ENCODE data around the gene RPTOR.

The RPTOR gene

DNA sequence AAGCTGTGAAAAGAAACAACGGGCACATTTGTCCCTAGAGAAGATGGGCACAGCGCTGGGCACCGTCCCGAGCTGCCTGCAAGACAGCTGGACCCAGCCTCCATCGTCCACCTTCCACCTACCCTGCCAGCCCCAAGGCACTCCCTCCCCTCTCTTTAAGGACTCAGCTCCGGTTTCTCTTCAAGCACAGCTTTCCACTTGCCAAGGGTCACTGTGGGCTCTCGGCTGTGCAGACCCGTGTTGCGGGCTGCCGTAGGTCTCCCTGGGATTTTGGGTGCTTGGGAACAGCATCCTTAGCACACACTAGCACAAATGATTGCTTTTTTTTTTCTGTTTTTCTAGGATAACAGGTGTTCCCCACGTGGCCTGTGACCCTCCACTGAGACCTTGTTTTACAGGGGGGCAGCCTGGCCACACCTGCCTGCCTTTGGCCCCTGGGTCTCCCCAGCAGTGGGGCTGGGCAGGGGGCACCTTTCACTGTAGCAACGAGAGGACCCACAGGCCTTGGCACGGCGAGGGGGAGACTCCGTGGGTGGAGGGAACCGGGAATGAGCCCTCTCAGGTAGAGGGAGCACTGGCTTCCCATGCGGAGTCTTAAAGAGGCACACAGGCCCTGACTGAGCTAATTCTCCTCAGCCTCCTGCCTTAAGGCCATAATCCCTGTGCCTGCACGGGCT lies 448.4 kb downstream of the RPTOR start:
- DNase-seq, result no peak

DNA sequence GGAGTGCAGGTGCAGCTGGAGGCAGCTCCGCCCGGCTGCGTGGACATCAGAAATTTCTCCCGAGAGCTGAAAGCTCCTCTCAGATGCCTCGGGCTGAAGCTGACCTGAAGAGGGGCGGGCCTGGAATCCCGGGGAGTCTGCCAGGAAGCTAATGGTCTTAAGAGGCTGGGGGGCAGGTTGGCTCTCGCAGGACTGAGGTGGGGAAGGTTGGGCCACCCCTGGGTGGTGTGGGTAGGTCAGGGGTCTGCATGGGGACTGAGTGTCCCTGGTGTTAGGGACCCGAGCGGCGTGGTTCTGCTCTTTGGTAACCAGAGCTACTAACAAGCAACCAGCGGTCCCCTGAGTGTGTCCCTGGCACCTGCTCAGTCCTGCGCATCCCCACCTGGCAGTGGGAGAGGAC lies 450.5 kb downstream of the RPTOR start:
- no peak for DNase-seq

DNA sequence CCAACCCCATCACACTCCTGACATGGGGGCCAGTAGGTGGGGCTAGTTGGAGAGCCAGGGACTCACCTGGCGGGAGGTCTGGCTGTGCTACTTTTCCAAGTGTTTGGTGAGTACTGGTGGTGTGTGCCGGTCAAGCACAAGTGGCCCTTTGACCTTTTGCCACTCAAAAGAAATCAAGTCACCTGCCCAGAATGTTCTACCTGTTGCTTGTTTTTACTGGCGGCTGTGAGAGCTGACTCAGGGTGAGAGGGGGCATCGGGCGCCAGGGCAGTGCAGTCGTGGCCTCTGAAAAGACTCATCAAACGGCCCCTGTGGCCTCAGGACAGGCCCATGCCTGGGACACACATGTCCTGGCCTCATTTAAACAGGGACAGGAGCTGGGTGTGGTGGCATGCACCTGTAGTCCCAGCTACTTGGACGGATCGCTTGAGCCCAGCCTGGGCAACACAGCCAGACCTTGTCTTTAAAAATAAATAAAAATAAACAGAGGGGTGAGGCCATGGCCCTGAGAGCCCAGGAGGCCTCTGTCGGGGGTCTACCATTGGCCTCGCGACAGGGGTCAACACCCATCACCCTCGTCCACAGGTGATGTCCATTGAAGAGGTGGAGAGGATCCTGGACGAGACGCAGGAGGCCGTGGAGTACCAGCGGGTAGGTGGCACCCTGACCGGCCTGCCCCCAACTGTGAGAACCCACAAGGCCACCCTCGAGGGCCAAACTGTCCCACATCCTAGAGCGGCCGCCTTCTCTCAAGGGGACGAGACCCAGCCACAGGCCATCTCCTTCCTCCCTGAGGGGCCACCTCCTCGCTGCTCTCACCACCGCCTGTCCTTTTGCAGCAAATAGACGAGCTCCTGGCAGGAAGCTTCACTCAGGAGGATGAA lies 452.0 kb downstream of the RPTOR start:
- DNase-seq, result no peak

DNA sequence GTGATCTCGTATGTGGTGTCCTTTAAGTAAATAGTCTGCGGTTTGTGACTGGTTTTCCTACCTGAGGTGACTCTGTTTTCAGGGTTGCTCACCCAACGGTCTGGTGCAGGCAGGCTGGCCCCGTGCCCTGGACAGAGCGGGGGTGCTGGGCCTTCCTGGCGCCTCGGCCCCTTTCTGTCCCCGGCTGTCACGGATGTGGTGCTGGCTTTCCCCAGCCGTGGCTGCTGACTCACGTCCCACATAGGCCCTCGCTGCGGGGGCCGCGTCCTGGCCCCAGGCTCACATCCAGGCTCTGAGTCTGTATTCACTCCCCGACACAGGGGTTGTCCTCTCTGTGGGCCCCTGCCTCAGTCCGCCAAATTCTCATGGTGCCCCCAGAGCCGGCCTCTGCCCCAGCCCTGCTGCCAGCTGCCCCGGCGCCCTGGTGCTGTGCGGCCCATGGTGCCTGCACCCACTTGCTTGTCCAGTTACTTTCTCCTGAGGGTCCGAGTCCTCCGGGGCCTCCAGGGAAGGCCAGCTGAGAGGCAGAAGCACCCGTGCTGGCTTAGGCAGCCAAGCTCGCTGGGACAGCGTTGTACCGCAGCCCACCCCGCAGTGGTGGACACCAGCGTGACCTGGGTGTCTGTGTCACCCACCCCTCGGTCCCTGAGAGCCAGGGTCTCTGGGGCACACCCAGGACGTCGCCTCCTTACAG lies 452.9 kb downstream of the RPTOR start:
- DNase-seq, result no peak

DNA sequence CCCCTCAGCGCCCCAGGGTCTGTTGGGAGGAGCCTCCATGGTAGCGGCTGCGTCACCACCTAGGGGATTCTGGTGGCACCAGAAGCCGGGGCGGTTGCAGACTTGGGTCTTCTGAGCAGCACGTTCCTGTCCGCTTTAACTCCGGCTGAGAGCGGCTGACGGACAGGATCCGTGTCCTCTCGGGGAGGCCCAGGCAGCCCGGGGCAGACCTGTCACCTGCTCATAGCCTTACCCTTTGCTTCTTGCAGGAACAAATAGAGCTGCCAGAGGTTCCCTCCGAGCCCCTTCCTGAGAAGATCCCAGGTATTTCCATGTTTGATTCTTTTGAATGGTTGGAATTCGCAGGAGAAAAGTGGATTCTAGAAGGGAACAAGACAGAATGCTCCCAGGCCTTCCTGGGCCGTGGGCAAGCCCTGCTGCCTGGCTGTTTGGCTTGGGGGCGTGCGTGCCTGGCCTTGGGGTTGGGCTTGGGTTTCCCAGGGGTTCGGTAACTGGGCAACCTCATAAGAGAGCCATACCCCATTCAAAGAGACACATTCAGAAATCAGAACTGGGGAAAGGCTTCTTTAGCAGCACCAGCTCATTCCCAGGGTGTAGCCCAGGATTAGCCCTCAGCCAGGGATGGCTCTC lies 453.6 kb downstream of the RPTOR start:
- no peak for DNase-seq

DNA sequence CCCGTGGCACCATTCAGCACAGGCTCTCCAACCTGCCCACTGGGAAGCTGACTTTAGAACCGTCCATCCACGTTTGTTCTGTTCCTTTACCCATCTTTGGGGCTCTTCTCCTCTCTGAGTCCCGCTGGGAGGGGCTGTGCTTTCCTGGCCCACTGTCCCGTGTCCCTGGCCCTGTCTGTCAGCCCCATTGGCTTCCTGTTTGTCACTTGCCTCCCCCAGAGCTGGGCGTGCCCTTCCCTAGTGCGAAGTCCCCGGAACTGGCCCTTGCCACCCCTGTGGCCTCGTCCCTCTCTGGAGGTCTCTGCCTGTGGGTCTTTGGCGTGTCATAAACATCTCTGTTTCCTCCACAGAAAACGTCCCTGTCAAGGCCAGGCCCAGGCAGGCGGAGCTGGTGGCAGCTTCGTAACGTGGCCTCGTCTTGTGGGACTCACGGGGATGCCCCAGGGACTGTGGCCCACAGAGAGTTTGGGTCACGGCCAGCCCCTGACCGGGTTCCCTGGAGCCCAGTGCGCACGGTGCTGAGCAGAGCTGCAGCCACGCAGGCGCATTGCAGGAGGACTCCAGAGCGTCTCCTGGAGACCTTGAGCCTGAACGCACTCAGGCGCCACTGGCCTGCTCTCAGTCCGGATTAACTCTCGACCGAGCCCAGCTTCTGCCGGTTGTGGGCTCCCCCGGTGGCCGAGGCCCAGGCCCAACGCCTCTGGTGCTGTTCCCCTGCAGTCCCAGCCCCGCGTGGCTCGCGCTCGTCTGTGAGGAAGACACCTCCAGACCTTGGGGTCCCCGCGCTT lies 454.3 kb downstream of the RPTOR start:
- no peak for DNase-seq

DNA sequence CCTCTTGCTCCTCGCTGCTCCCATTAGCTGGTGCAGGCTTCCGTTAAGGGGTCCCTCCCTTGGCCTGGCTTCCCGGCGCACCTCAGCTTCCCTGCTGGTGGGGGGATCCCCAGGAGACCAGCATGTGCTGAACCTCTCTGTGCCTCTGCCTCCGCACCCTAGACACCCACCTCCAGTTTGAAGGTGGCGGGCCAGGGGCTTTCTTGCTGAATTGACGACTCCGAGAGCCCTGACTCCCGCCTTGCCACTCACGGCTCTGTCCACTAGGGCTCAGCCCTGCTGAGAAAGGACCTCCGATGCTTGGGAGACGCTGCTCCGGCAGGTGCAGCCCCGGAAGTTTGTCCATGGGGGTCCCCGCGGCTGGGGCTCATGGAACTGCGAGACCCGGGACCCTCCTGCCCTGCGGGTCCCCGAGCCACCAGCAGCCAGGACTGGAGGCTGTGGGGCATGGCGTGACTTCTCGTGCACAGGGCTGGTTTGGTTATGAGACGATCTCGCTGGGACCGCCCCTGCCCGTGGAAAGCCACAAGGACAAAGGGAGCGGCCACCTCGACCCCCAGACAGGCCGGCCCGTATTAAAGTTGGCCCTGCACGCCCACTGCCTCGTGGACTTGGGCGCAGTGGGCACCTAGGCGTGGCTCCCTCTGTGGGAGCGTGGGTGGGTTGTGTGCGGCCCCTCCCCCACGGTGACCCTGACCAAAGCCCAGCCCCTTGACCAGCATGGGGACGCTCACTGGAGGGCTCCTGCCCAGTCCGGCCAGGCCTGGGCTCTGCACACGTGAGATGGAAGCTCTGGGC lies 455.1 kb downstream of the RPTOR start:
- DNase-seq, result no peak

DNA sequence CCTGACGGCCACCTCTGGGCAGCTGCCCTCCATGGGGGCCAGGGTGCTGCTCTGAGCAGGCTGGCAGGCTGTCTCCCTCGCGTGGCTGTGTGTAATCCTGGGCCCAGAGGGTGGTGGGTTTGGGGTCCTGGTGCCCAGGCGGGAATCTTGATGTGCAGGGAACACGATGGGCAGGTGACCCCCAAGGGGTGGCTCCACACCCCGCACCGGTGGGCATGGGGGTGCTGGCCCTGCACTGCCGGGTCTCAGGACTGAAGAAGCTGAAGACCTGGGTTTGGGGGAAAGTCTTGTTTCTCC lies 455.6 kb downstream of the RPTOR start:
- DNase-seq, result no peak

DNA sequence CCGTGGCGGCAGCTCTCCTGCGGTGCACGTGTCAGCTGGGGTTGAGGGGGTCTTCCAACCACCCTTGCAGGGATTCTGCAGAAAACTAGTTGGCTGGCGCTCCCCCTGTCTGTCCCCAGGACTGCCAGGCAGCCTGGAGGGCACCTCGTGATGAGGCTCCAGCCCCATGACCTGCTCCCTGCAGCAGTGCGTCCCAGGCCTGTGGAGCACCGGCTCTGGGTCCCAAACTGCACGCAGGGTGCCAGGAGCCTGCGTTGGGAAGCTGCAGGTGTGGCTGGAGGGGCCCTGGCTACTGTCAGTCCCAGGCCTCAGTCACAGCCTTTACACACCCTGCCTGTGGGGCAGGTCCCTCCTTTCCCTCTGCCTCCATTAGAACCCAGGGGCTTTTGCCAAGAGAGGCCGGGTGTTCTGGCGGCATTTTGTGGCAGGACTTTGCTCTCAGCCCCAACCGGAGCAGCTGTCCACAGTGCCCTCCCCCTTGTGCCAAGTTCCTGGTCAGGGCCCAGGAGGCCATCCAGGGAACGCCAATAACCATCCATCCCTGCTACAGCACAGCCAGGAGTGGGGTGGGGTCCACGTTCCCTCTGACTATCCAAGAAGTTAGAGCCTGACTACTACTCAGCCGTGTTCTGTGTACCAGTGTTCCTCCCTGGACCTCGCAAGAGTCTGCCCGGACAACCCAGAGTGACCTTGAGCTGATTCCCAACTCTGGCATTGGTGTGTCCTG lies 456.2 kb downstream of the RPTOR start:
- DNase-seq, result no peak

DNA sequence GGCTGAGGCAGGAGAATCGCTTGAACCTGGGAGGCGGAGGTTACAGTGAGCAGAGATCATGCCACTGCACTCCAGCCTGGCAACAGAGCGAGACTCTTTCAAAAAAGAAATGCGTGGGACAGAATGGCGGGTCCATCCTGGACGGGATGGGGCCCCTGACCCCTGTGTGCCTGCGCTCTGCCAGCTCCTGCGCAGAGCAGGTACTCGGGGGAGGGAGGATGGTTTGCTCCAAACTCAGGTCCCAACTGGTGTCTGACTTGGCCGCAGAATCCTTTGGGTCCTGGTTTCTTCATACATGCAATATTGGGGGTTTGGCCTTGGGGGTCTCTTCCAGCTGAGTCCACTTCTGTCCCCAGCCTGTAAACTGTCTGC lies 457.4 kb downstream of the RPTOR start:
- no peak for DNase-seq

DNA sequence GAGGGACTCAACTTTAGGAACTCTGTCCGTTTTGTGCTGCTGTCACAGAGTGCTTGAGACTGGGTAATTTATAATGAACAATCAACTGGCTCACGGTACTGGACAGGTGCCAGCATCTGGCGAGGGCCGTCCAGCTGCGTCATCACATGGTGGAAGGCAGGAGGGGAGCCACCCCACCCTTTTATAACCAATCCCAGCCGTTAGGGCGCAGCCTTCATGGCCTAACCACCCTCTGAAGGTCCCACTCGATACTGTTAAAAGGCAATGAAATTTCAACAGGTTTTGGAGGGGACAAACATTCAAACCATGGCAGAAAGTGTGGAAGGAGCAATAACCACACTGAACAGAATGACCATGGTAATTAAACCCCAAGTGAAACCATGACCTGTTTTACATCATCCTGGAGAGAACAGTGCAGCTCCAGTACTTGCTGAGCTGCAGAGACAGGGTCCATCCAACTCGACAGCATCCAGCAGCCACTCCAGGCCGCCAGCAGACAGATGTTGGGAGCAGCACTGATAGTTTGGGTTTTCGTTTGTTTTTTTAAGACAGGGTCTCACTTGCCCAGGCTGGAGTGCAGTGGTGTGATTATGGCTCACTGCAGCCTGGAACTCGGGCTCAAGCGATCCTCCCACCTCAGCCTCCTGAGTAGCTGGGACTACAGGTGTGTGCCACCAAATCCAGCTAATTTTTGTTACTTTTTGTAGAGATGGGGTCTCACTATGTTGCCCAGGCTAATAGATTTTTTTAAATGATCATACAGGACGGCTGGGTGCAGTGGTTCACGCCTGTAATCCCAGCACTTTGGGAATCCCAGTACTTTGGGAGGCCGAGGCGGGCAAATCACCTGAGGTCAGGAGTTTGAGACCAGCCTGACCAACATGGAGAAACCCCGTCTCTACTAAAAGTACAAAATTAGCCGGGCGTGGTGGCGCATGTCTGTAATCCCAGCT lies 458.0 kb downstream of the RPTOR start:
- no peak for DNase-seq

DNA sequence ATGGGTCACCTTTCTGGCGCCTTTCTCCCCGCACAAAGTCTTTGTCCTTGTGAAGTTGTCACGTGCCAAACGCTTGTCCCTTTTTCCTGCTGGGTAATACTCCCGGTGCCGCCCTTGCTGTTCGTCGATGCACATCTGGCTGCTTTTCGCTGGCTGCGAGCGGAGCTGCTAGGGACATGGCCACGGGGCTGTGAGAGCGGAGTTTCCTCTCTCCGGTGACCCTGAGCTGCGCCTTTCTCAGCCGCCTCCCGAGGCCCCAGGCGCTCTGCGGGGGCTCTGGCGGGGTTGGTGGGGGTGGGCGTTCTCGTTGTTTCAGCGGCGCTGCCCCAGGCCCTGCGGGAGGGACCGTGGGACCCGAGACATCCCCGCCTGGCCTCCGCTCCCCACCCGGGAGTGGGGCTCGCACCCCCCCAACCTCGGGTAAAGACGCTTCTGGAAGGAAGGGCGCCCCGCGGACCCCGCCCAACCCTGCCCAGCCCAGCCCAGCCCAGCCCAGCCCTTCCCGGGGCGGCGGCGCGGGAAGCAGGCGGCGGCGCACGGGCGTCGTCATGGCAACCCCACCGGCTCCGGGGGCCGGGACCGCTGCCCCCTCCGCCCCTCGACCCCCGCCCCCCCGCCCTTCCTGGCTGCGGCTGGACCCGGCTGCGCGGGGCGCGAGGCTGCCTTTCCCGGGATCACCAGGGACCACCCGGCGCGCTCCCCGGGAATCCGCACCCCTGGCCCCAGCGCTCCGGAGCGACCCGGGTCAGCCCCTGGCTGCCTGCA lies 459.3 kb downstream of the RPTOR start:
- DNase-seq, result no peak

DNA sequence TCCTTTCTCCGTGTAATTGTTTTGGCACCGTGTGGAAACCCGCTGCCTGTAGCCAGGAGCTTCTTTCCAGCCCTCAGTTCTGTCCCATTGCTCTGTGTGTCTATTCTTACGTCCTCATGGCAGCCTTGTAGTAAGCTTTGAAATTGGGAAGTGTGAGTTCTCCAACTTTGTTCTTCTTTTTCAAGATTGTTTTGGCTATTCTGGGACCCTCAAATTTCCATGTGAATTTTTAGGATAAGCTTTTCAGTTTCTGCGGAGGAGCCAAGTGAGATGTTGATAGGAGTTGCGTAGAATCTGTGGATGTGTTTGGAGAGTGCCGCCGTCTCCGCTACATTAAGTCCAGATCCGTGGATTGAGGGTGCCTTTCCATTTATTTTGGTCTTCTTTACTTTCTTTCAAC lies 462.3 kb downstream of the RPTOR start:
- no peak for DNase-seq

DNA sequence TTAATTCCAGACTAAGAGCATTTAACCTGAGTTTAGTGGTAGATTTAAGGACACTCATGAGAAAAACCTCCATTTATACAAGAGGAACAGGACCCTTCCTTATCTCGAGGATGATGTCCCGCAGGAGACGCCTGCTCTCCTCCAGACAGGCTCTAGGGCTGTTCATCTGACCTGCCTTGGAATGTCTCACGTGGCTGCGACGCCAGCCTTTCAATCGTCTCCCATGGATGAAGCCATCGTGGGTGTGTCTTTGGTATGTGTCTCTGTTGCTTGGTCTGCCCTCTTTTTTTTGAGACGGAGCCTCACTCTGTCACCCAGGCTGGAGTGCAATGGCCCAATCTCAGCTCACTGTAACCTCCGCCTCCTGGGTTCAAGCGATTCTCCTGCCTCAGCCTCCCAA lies 463.5 kb downstream of the RPTOR start:
- no peak for DNase-seq

DNA sequence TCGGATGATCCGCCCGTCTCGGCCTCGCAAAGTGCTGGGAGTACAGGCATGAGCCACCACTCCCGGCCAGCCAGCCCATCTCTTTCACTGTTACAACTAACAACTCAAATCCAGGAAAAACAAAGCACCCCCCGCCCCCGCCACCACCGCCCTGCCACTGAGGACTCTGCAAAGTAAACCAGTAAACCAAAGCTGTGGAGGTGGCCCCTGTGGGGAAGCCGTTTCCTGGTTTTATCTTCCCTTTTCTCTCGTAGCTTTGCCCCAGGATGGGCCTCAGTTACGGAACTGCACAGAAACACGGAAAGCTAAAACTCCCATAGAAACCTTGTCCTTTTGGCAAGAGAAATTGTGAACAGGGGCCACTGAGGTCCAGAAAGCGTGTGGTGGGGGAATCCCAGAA lies 464.5 kb downstream of the RPTOR start:
- no peak for DNase-seq

DNA sequence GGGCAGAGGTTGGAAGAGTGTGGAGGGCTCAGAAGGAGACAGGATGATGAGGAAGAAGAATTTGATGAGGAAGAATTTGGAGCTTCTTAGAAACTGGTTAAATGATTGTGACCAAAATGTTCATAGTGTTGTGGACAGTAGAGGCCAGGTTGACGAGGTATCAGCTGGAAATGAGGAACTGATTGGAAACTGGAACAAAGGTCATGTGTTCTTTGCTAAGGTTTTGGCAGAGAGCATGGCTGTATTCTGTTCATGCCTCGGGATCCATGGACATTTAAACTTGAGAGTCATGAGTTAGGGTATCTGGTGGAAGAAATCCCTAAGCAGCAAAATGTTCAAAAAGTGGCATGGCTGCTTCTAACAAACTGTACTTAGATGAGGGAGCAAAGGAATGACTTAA lies 466.3 kb downstream of the RPTOR start:
- DNase-seq, result no peak

DNA sequence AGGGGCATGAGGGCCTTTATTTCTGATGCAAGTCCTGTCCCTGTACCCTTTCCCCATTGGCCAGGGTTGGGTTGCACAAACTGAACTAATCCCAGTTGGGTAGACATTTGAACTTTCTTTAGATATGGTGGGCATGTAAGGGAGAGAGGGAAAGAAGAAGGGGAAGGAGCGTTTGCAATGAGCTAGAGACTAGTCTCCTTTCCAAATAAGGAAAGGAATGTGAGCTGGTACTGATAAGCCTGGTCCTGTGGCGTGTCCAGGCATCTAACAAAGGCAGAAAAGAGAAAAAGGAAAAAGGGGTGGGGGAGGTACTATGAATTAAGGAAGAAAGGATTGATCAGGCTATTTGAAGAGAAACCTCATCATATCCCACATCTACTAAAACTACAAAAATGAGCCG lies 467.3 kb downstream of the RPTOR start:
- DNase-seq, result no peak

DNA sequence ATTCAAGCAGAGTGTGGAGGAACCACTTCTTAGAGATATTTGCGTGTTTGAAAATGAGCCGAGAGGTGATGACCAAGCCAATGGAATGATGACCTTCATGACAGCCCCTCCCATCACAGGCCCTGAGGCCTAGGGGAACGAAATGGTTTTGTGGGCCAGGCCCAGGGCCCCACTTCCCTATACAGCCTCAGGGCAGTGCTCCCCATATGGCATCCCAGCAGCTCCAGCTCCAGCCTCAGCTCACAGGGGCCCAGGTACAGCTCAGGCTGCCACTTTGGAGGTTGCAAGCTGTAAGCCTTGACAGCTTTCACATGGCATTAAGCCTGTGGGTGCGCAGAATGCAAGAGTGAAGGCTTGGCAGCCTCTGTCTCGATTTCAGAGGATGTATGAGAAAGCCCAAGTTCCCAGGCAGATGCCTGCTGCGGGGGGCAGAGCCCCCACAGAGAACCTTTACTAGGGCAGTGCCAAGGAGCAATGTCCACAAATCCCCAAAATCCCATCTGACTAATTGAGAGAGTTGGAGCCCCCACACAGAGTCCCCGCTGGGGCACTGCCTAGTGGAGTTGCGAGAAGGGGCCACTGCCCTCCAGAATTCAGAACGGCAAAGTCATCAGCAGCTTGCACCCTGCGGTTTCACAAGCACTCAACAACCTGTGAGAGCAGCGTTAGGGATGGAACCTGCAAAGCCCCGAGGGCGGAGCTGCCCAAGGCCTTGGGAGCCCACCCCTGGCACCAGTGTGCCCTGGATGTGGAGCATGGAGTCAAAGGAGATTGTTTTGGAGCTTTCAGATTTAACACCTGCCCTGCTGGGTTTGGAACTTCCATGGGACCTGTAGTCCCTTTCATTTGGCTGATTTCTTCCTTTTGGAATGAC lies 468.2 kb downstream of the RPTOR start:
- no peak for DNase-seq
